ENCODE results near the gene MINAR2.

GRCh38 chr5:129746876-129747275 lies 1.0 kb upstream of the MINAR2 start:
- TF ChIP-seq CTCF (conservative IDR thresholded peaks at IDR 0.05) (no peak), ZFX (IDR thresholded peaks at IDR 0.05) (no peak)

Data from C4-2B (cell line).